ENCODE results near the gene ITIH6. TPM values are rescaled to one million over a fixed set of nuclear protein-coding genes. Genes with fewer than 3 reads are reported as not detected.

ITIH6 gene
- total and polyA plus RNA-seq, 12 donors = not detected

GRCh38 chrX:54788446-54788845 is 9.6 kb downstream of the ITIH6 start:
- Histone ChIP-seq H3K36me3 (no peaks in the 10 kb centered on the region), H3K27me3 (peaks cover 0 to 18% (median 0%) of the 10 kb centered on the region in 7 donors), H3K4me1 (no peaks in the 10 kb centered on the region), H3K9me3 (no peaks in the 10 kb centered on the region), H3K27ac (no peak overlapping the region), H3K4me3 (no peak overlapping the region)
- TF ChIP-seq, protein P1, sequence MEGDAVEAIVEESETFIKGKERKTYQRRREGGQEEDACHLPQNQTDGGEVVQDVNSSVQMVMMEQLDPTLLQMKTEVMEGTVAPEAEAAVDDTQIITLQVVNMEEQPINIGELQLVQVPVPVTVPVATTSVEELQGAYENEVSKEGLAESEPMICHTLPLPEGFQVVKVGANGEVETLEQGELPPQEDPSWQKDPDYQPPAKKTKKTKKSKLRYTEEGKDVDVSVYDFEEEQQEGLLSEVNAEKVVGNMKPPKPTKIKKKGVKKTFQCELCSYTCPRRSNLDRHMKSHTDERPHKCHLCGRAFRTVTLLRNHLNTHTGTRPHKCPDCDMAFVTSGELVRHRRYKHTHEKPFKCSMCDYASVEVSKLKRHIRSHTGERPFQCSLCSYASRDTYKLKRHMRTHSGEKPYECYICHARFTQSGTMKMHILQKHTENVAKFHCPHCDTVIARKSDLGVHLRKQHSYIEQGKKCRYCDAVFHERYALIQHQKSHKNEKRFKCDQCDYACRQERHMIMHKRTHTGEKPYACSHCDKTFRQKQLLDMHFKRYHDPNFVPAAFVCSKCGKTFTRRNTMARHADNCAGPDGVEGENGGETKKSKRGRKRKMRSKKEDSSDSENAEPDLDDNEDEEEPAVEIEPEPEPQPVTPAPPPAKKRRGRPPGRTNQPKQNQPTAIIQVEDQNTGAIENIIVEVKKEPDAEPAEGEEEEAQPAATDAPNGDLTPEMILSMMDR (IDR thresholded peaks at IDR 0.05) = no peak
- no peak for ATAC-seq
- WGBS, 2 donors = 92 to 99% methylated on average over 9 of the region's 9 CpGs
- no peak for DNase-seq
- intact Hi-C loops (cut with DNase I) = no loop called here

GRCh38 chrX:54786967-54787366 is 11.1 kb downstream of the ITIH6 start:
- 80 to 89% methylated on average over 2 of the region's 2 CpGs for WGBS, 2 donors
- DNase-seq (no peak), ATAC-seq (no peak)
- Histone ChIP-seq H3K36me3 (no peaks in the 10 kb centered on the region), H3K27ac (no peak overlapping the region), H3K4me1 (no peaks in the 10 kb centered on the region), H3K27me3 (peaks cover 0 to 9% (median 0%) of the 10 kb centered on the region in 7 donors), H3K9me3 (no peaks in the 10 kb centered on the region), H3K4me3 (no peak overlapping the region)
- TF ChIP-seq, protein P1 (IDR thresholded peaks at IDR 0.05) = peak in 2 of 9 donors; percentile 8 to 16
- intact Hi-C loops (cut with DNase I) = no loop called here

DNA sequence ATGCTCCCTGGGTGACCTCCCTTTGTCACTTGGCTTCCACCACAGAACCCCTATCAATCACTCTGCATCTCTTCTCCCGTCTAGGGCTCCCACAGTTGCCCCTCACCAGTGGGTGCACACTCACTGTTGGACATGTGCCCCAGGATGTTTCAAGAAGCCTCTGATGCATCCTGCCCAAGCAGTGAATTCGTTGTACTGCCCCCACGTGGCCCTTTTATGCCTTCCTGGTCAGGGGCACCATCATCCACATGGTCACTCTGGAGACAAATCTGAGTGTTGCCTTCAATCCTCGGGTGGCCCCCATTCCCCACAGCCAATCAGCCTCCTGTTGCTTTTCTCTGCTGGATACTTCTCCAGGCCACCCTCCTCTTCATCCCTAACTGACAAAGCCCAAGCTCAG is 12.2 kb downstream of the ITIH6 start:
- DNase-seq (no peak), ATAC-seq (no peak)
- Histone ChIP-seq H3K27ac (no peak overlapping the region), H3K9me3 (no peaks in the 10 kb centered on the region), H3K4me3 (no peak overlapping the region), H3K36me3 (no peaks in the 10 kb centered on the region), H3K27me3 (peaks cover 0 to 4% (median 0%) of the 10 kb centered on the region in 7 donors), H3K4me1 (no peaks in the 10 kb centered on the region)
- intact Hi-C loops (cut with DNase I) = no loop called here
- WGBS, 2 donors = 34 to 38% methylated on average over 4 of the region's 4 CpGs
- TF ChIP-seq, protein P1 (IDR thresholded peaks at IDR 0.05) = peak in 4 of 9 donors; percentile 7 to 20 (median 16)

DNA sequence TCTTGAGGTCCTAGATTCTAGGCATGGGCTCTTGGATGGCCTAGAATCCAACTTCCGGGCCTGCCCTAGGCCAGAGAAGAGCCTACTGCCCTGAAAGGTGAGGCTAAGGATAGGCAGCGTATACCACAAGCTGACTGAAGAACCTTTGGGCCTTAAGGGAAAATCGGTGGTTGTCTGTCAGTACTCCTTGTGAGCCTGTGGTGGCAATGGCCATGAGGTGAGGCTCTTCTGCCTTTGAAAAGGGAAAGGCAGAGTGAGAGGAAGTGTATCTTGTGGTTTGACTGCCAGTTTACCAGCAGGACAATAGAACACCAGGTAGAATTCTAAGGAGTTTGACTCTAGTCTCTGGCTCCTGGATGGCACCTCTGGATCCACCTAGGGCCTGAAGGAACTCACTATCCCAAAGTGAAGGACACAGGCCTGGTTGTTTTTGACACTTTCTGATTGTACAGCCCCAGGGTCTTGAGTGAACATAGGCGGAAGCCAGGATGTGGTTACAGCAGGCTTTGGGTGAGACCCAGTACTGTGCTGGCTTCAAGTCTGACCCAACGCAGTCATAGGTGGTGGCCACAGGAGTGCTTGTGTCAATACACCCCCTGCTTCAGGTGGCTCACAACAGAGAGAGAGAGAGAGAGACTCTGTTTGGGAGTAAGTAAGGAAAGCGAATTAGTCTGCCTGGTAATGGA is 20.9 kb downstream of the ITIH6 start:
- intact Hi-C loops (cut with DNase I) = no loop called here
- no peak for ATAC-seq
- 91 to 96% methylated on average over 6 of the region's 6 CpGs for WGBS, 2 donors

More for the DNA sequence above, 20.9 kb downstream of the ITIH6 start:
- no peaks in the 10 kb centered on the region for H3K9me3 ChIP-seq
- H3K27ac ChIP-seq = no peak overlapping the region
- TF ChIP-seq, protein P1 (IDR thresholded peaks at IDR 0.05) = no peak
- no peak for DNase-seq
- no peaks in the 10 kb centered on the region for H3K36me3 ChIP-seq
- H3K4me3 ChIP-seq = no peak overlapping the region
- no peaks in the 10 kb centered on the region for H3K4me1 ChIP-seq
- peaks cover 0 to 19% (median 0%) of the 10 kb centered on the region in 7 donors for H3K27me3 ChIP-seq

Data from heart right ventricle (tissue), 16 donors.